WTC11 (cell line): Measurements from ENCODE around the gene FSTL1.

ENCODE experiments used
- E2F1 ChIP-seq: sonication (generic); formaldehyde crosslinking; IDR thresholded peaks from 2 replicates; pipeline ENCODE4 v1.8.0; 2022; ENCODE audit warnings: mild to moderate bottlenecking, missing genetic modification reagents
- ESRRA ChIP-seq: sonication (generic); formaldehyde crosslinking; IDR thresholded peaks from 2 replicates; pipeline ENCODE4 v1.8.1; 2022; ENCODE audit warnings: mild to moderate bottlenecking, missing genetic modification reagents, borderline replicate concordance
- IRF2 ChIP-seq: sonication (generic); formaldehyde crosslinking; IDR thresholded peaks from 2 replicates; pipeline ENCODE4 v1.8.0; 2022; ENCODE audit warnings: low read depth, missing genetic modification reagents, borderline replicate concordance
- KAT7 ChIP-seq: sonication (generic); formaldehyde crosslinking; IDR thresholded peaks from 2 replicates; pipeline ENCODE4 v1.8.1; 2023; ENCODE audit warnings: missing genetic modification reagents, mild to moderate bottlenecking, borderline replicate concordance
- MLX ChIP-seq: sonication (generic); formaldehyde crosslinking; IDR thresholded peaks from 2 replicates; pipeline ENCODE4 v1.8.1; 2023; ENCODE audit warnings: mild to moderate bottlenecking, missing genetic modification reagents, moderate library complexity
- NR1H2 ChIP-seq: sonication (generic); formaldehyde crosslinking; IDR thresholded peaks from 2 replicates; pipeline ENCODE4 v1.9.0; 2021; ENCODE audit warnings: mild to moderate bottlenecking, moderate library complexity, missing genetic modification reagents
- SP1 ChIP-seq: sonication (generic); formaldehyde crosslinking; conservative IDR thresholded peaks from 2 replicates; pipeline ENCODE4 v1.8.1; 2022; ENCODE audit warnings: missing genetic modification reagents
- ZNF232 ChIP-seq: sonication (generic); formaldehyde crosslinking; IDR thresholded peaks from 2 replicates; pipeline ENCODE4 v1.8.0; 2022; ENCODE audit warnings: mild to moderate bottlenecking, missing genetic modification reagents
- ZNF263 ChIP-seq: sonication (generic); formaldehyde crosslinking; IDR thresholded peaks from 2 replicates; pipeline ENCODE4 v1.8.1; 2022; ENCODE audit warnings: low read depth, mild to moderate bottlenecking, moderate library complexity, missing genetic modification reagents
- TF ChIP-seq, protein P1 (sequence below): fragments of 200-600 bp; IDR thresholded peaks from 2 replicates; pipeline ENCODE4 v1.8.0; 2022; ENCODE audit warnings: antibody characterized with exemption
- TF ChIP-seq, protein P2 (sequence below): sonication (generic); formaldehyde crosslinking; conservative IDR thresholded peaks from 2 replicates; pipeline ENCODE4 v1.8.1; 2023; ENCODE audit warnings: mild to moderate bottlenecking, low read depth, missing genetic modification reagents, moderate library complexity
- TF ChIP-seq, protein P3 (sequence below): sonication (generic); formaldehyde crosslinking; IDR thresholded peaks from 2 replicates; pipeline ENCODE4 v1.8.1; 2022; ENCODE audit warnings: low read depth, missing genetic modification reagents, borderline replicate concordance
- TF ChIP-seq, protein P4 (sequence below): sonication (generic); formaldehyde crosslinking; IDR thresholded peaks from 2 replicates; pipeline ENCODE4 v1.8.0; 2022; ENCODE audit warnings: mild to moderate bottlenecking, missing genetic modification reagents

GRCh38 chr3:120368172-120368571 lies 82.6 kb downstream of the FSTL1 start:
- TF ChIP-seq, protein P1, sequence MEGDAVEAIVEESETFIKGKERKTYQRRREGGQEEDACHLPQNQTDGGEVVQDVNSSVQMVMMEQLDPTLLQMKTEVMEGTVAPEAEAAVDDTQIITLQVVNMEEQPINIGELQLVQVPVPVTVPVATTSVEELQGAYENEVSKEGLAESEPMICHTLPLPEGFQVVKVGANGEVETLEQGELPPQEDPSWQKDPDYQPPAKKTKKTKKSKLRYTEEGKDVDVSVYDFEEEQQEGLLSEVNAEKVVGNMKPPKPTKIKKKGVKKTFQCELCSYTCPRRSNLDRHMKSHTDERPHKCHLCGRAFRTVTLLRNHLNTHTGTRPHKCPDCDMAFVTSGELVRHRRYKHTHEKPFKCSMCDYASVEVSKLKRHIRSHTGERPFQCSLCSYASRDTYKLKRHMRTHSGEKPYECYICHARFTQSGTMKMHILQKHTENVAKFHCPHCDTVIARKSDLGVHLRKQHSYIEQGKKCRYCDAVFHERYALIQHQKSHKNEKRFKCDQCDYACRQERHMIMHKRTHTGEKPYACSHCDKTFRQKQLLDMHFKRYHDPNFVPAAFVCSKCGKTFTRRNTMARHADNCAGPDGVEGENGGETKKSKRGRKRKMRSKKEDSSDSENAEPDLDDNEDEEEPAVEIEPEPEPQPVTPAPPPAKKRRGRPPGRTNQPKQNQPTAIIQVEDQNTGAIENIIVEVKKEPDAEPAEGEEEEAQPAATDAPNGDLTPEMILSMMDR, result no peak
- TF ChIP-seq NR1H2, result no peak
- no peak for TF ChIP-seq E2F1 (CRISPR knock-in tag)
- TF ChIP-seq, protein P2, sequence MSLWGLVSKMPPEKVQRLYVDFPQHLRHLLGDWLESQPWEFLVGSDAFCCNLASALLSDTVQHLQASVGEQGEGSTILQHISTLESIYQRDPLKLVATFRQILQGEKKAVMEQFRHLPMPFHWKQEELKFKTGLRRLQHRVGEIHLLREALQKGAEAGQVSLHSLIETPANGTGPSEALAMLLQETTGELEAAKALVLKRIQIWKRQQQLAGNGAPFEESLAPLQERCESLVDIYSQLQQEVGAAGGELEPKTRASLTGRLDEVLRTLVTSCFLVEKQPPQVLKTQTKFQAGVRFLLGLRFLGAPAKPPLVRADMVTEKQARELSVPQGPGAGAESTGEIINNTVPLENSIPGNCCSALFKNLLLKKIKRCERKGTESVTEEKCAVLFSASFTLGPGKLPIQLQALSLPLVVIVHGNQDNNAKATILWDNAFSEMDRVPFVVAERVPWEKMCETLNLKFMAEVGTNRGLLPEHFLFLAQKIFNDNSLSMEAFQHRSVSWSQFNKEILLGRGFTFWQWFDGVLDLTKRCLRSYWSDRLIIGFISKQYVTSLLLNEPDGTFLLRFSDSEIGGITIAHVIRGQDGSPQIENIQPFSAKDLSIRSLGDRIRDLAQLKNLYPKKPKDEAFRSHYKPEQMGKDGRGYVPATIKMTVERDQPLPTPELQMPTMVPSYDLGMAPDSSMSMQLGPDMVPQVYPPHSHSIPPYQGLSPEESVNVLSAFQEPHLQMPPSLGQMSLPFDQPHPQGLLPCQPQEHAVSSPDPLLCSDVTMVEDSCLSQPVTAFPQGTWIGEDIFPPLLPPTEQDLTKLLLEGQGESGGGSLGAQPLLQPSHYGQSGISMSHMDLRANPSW (CRISPR knock-in tag), result no peak
- TF ChIP-seq MLX (CRISPR knock-in tag), result no peak
- TF ChIP-seq, protein P3, sequence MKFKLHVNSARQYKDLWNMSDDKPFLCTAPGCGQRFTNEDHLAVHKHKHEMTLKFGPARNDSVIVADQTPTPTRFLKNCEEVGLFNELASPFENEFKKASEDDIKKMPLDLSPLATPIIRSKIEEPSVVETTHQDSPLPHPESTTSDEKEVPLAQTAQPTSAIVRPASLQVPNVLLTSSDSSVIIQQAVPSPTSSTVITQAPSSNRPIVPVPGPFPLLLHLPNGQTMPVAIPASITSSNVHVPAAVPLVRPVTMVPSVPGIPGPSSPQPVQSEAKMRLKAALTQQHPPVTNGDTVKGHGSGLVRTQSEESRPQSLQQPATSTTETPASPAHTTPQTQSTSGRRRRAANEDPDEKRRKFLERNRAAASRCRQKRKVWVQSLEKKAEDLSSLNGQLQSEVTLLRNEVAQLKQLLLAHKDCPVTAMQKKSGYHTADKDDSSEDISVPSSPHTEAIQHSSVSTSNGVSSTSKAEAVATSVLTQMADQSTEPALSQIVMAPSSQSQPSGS (CRISPR knock-in tag), result no peak
- TF ChIP-seq ZNF263 (CRISPR knock-in tag), result no peak
- TF ChIP-seq, protein P4, sequence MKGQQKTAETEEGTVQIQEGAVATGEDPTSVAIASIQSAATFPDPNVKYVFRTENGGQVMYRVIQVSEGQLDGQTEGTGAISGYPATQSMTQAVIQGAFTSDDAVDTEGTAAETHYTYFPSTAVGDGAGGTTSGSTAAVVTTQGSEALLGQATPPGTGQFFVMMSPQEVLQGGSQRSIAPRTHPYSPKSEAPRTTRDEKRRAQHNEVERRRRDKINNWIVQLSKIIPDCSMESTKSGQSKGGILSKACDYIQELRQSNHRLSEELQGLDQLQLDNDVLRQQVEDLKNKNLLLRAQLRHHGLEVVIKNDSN (CRISPR knock-in tag), result no peak
- no peak for TF ChIP-seq ESRRA (CRISPR knock-in tag)
- no peak for TF ChIP-seq IRF2 (CRISPR knock-in tag)
- TF ChIP-seq SP1, result no peak
- no peak for TF ChIP-seq ZNF232
- no peak for TF ChIP-seq KAT7 (CRISPR knock-in tag)
